Measurements from ENCODE around the gene SEMA5A.

SEMA5A gene, protein sequence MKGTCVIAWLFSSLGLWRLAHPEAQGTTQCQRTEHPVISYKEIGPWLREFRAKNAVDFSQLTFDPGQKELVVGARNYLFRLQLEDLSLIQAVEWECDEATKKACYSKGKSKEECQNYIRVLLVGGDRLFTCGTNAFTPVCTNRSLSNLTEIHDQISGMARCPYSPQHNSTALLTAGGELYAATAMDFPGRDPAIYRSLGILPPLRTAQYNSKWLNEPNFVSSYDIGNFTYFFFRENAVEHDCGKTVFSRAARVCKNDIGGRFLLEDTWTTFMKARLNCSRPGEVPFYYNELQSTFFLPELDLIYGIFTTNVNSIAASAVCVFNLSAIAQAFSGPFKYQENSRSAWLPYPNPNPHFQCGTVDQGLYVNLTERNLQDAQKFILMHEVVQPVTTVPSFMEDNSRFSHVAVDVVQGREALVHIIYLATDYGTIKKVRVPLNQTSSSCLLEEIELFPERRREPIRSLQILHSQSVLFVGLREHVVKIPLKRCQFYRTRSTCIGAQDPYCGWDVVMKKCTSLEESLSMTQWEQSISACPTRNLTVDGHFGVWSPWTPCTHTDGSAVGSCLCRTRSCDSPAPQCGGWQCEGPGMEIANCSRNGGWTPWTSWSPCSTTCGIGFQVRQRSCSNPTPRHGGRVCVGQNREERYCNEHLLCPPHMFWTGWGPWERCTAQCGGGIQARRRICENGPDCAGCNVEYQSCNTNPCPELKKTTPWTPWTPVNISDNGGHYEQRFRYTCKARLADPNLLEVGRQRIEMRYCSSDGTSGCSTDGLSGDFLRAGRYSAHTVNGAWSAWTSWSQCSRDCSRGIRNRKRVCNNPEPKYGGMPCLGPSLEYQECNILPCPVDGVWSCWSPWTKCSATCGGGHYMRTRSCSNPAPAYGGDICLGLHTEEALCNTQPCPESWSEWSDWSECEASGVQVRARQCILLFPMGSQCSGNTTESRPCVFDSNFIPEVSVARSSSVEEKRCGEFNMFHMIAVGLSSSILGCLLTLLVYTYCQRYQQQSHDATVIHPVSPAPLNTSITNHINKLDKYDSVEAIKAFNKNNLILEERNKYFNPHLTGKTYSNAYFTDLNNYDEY

GRCh38 chr5:9545992-9546851, at the start of gene SEMA5A:
SEMA5A (minus strand) TSS chr5:9546075; CDS start chr5:9379946, 166,129 bp downstream.
- no peak for DNase-seq (ENCODE audit: low read depth in 2 of 2)

DNA sequence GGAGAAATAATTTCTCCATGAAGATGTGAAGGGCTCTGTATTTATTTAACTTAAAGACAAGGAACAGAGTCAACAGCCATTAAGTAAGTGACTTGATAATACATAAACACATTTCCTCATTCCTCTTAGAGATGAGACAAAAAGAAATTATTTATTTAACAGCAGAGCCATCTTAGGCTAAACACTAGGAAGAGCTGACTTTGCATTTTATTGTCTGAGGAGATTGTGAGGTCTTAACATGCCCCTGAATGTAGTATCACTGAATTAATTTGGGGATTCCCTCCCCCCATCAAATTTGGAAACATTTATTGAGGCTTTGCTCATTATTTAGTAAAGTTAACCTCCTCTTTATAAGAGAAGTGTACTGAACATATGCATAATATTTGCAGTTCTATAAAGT, 49.0 kb upstream of the SEMA5A start:
- no peak for DNase-seq (ENCODE audit: low read depth in 2 of 2)

DNA sequence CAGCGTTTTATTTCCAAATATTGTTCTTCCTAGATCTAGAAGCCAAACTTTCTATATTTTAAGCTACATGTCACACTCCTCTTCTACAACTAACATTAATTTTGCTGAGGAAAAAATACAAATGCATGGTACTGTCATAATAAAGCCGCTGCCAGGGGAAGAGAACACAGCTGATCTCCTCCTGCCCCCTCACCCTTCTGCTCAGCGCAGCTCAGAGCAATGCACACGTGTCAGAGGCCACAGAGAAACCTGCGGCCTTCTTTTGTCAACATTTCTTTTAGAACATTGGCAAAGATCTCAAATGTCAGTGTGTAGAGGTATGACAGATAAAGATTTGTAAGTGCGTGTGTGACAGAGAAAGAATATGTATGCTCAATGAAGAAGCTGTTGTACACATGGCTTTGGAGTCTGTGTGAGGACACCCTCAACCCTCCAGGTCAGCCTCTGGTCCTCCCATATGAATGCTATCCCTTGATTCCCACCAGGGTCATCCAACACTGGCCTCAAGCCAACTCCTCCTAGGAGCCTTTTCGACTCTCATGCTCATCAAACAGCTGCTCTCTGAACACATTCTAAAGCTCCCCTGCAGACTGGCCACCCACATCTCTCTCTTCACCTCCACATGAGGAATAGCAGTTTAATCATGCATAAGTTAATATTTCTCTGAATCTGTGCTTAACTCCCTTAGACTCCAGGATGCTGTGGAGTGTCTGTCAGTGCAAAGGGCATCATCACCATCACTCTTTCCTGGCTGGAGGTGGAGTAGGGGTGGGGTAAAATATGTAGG, 43.4 kb upstream of the SEMA5A start:
- no peak for DNase-seq (ENCODE audit: low read depth in 2 of 2)

DNA sequence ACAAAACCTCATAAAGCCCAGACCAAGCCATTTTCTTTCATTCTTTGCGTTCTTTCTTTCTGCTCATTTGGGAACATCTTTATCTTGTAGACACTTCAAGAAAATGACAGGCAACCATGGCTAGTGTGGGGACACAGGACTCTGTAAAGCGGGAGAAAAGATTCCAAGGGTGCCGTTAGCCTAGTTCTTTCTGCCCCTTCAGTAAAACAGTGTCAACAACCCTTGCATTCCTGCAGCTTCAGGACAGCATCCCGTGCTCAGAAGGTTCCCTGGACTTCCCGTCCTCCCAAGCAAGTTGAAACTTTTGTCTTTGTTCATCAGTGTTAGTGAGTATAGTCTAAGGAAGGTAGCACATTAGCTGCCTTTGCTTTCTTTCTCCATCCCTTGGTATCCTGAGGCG, 42.4 kb upstream of the SEMA5A start:
- no peak for DNase-seq (ENCODE audit: low read depth in 2 of 2)

GRCh38 chr5:9587135-9587534, 41.3 kb upstream of the SEMA5A start:
- DNase-seq (ENCODE audit: low read depth in 2 of 2) = no peak

GRCh38 chr5:9582406-9582805, 36.5 kb upstream of the SEMA5A start:
- no peak for DNase-seq (ENCODE audit: low read depth in 2 of 2)

DNA sequence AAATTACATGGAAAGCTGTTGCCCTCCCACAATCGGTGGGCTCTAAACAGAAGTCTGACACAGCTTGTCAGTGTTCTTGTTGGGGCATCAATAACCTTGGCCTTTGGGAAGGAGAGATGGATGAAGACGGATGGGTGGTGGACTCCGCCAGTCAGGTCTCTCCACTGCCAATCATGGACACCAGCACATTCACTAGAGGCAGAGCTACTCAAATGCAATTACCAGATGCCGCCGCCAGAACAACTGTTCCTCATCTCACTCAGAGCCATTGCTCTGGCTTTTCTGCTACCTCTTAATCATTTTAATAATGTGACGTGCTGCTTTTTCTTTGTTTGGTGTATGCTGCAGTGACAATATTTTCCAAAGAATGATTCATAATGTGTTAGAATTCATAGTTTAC, 27.9 kb upstream of the SEMA5A start:
- DNase-seq (ENCODE audit: low read depth in 2 of 2) = no peak

- no peak for DNase-seq (ENCODE audit: low read depth in 2 of 2)
Measured at GRCh38 chr5:9572246-9572645, 26.4 kb upstream of the SEMA5A start.

DNA sequence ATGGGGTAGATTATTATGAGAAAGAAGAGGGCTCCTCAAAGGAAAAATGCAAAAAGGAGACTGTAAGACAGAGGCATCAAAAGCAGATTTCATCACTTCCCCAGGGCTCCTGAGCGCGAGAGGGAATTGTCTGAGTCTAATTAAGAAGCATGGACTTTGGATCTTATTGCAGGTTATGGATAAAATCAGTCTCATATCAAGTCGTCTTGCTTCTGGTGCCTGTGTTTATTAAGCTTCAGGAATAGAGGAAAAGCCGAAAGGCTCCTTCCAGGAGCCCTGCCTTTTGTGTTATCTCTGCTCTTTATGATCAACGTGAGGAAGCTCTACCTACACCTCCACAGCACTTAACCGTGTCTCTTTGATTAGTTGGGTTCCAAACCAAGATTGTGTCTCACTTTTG, 25.0 kb upstream of the SEMA5A start:
- DNase-seq (ENCODE audit: low read depth in 2 of 2) = no peak

DNA sequence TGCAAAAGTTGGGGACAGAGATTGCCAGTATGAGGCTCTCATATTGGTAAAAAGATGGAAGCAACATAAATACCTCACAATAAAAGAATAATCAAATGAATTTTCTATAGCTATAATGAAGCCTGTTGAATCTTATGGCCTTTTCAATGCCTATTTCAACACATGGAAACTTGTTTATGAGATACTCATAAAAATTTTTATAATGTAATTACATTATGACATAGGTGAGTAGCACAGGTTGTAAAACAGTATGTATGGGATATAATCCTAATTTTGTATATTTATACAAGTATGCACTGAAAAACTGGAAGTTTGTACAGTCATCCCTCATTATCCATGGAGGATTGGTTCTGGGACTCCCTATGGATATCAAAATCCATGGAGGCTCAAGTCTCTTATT, 21.2 kb upstream of the SEMA5A start:
- no peak for DNase-seq (ENCODE audit: low read depth in 2 of 2)

DNA sequence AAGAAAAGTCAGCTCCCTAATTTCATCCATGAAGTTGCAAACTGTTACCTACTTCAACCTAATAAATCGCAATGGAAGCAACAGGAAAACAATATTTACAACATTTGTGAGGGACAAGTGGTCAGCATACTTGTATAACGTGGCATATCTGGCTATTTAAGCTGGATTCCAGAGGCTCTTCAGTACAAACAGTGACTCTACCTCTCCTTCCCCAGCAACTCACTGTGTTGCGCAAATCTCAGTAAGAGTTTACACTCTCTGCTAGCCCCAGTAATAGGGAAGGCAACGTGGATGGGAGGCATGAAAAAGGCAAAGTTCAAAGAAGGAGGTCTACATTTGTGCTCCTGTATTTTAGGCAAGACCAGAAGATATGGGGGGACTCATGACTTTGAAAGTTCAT, 18.9 kb upstream of the SEMA5A start:
- DNase-seq (ENCODE audit: low read depth in 2 of 2) = no peak

DNA sequence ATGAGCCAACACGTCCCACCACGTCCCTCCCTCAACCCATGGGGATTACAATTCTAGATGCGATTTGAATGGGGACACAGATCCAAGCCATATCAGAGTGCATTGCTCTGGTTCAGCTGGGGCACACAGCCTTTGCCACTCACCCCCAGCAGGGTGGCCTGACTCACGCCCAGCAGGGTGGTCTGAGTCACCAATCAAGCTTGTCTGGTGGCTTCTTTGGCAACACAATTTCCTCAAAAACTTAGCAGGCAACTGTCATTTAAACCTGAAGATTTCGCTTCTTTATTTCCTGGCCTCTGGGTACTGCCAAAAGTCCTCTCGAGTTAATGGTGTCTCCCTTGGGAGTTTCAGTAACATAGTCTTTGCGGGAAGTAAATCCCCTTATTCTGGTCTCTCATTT, 16.3 kb upstream of the SEMA5A start:
- DNase-seq (ENCODE audit: low read depth in 2 of 2) = no peak

GRCh38 chr5:9559965-9560364, 14.1 kb upstream of the SEMA5A start:
- no peak for DNase-seq (ENCODE audit: low read depth in 2 of 2)

- DNase-seq (ENCODE audit: low read depth in 2 of 2) = no peak
Measured at GRCh38 chr5:9558319-9558965, 12.6 kb upstream of the SEMA5A start.

- DNase-seq (ENCODE audit: low read depth in 2 of 2) = no peak
Measured at GRCh38 chr5:9557696-9558095, 11.8 kb upstream of the SEMA5A start.

DNA sequence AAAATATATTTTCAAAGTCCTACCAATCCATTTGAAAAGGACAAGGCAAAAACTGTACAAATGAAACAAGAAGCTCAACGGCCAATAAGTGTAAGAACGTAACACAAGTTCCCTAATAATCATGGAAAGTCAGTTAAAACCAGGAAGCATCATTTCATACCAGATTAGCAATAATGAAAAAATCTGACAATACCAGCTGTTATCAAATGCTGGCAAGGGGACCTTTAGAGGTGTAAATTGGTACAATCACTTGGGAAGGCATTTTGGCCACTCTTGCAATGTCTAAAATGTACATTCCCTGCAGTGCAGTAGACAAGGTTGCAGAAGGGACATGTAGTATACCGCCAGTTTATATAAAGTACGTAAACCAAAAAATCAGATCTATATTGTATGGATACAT, 10.1 kb upstream of the SEMA5A start:
- DNase-seq (ENCODE audit: low read depth in 2 of 2) = no peak

- DNase-seq (ENCODE audit: low read depth in 2 of 2) = no peak
Measured at GRCh38 chr5:9554122-9554521, 8.2 kb upstream of the SEMA5A start.

DNA sequence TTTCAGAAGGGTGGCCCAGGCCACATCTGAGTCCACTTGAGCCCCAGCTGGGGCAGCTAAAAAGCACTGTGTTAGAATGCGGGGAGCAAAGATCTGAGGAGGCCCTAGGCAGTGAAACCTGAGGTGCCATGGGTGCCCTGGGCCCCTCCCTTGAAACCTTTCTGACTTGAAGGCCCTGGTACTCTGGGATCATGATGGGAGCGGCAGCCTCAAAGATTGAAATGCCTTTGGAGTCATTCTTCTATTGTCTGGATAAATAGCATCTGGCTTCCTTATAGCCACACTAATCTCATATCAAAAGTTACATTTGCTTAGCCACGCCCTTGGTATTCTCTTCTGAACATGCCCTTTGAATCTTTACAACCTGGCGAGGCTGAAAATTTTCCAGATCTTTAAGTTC, 7.7 kb upstream of the SEMA5A start:
- DNase-seq (ENCODE audit: low read depth in 2 of 2) = no peak

GRCh38 chr5:9551567-9552537, 6.0 kb upstream of the SEMA5A start:
- no peak for DNase-seq (ENCODE audit: low read depth in 2 of 2)
